Uterus (tissue), 2 donors: ENCODE results near the gene GDE1.

ENCODE experiments used
- CTCF ChIP-seq, 4 experiments: fragments of 200-600 bp in 2 of 4; fragments of 450-650 bp in 2 of 4; sonication (generic) in 2 of 4; IDR thresholded peaks; one replicate each; pipeline ENCODE4 v1.5.1; 2016 to 2019; ENCODE audit warnings: antibody characterized with exemption in 4 of 4, mild to moderate bottlenecking in 2 of 4, moderate library complexity in 1 of 4
- POLR2A ChIP-seq, 2 donors: fragments of 450-650 bp; IDR thresholded peaks; one replicate each; pipeline ENCODE4 v1.6.1; 2016; ENCODE audit warnings: antibody characterized with exemption in 2 of 2, mild to moderate bottlenecking in 1 of 2, moderate library complexity in 1 of 2

- TF ChIP-seq CTCF (IDR thresholded peaks at IDR 0.05) (no peak), POLR2A (IDR thresholded peaks at IDR 0.05) (no peak)
Measured at GRCh38 chr16:19474617-19475016, 47.3 kb downstream of the GDE1 start.
